Stimulated activated CD4-positive, alpha-beta T cell treated with anti-CD3 and anti-CD28 coated beads, TNF-alpha, amount 100 ng/mL, for 4 hours (primary cell): ENCODE data around the gene LRRC23.

Source experiments
- DNase-seq, 3 experiments: peaks; one replicate each; pipeline ENCODE4 v3.0.0-alpha.2; 2020; ENCODE audit warnings: low read depth in 3 of 3

Gene LRRC23

DNA sequence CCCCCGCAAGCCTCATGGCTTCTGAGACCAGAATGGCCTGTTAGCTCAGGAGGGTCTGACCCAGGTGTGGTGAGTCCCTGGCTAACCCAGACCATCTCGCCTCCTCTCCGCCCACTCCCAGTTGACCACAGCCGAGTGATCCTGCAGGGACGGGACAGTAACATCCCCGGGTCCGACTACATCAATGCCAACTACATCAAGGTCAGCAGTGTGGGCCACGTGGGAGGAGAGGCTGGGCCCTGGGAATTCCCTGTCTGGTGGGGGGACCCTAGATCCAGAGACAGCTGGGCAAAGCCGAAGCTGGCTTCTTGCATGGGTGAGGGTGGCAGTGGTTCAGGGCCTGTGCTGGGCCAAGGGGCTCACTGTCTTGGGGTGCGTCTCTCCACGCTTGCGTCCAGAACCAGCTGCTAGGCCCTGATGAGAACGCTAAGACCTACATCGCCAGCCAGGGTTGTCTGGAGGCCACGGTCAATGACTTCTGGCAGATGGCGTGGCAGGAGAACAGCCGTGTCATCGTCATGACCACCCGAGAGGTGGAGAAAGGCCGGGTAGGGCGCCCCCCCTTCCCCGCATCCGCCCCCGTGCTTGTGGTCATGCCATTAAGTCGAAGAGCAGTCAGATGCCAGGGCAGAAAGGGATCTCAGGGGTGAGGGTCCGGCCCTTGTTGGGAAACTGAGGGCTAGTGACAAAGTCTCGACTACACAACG lies 51.6 kb downstream of the LRRC23 start:
- no peak for DNase-seq

DNA sequence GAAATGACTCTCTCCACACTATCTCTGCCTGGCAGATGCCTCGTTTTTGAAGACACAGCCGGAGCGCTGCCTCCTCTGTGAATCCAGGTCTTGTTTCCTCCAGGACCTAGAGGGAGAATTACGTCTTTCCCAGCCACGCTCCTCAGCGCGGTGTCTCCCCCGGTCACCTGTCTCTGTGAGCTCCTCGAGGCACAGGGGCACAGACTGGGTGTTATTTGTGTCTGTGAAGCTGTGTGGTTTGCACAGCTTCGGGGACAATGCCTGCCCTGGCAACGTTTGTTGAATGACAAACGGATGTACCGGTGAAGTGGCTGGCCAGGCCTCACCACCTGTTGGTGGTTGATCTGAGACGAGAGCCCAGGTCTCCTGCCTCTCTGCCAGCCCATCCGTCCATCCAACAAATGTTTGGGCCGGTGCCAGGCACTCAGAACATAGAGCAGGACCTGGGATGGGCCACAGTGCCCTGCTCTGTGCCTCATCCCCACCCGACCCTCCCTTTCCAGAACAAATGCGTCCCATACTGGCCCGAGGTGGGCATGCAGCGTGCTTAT lies 52.6 kb downstream of the LRRC23 start:
- DNase-seq = no peak

DNA sequence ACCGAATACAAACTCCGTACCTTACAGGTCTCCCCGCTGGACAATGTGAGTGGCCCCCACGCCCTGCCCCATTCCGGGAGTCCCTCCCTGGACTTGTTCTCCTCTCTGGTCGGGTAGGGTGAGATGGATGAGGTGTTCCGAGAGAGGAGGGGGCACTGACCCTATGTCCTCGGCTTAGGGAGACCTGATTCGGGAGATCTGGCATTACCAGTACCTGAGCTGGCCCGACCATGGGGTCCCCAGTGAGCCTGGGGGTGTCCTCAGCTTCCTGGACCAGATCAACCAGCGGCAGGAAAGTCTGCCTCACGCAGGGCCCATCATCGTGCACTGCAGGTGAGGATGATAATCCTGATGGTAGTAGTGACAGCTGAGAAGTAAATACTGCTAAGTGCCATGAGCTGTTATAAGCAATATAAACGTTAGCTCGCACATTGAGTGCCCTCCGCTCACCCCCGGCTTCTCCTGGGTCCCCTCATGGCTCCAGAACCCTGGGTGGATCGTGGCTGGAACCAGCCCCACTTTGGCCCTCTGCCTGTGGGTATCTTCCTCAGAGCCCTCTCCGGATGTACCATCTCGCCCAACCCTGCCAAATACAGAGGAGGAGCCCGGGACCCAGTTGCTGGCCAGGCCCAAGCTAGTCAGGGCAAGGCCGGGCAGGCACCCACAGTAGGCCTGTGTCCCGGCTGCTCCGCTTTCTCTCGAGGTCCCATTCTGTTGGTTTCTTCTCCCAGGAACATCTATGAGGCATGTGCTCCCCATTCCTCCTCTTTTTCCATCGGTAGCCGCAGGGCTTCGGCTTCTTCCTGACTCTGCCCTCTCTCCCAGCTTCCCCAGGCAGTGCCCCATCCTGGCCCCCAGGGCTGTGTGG lies 53.4 kb downstream of the LRRC23 start:
- DNase-seq = no peak

DNA sequence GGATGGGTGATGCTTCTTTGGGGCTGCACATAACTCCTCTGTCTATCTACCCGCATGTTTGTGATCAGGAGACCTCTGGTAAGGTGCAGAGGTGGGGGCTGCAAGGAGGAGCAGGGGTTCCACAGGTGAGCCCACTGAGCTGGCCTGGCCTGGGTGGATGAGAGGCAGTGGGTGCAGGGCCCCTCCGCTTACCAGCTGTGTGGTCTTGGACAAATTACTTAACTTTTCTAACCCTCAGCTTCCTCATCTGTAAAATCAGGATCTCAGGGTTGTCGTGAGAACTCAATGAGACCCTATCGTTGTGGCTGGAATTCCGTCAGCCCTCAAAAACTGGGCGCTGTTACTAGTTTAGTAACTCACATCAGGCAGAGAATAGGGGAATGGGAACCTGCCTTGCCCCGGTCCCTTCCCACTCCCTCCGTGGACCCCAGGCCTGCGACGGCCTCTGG lies 54.0 kb downstream of the LRRC23 start:
- no peak for DNase-seq

DNA sequence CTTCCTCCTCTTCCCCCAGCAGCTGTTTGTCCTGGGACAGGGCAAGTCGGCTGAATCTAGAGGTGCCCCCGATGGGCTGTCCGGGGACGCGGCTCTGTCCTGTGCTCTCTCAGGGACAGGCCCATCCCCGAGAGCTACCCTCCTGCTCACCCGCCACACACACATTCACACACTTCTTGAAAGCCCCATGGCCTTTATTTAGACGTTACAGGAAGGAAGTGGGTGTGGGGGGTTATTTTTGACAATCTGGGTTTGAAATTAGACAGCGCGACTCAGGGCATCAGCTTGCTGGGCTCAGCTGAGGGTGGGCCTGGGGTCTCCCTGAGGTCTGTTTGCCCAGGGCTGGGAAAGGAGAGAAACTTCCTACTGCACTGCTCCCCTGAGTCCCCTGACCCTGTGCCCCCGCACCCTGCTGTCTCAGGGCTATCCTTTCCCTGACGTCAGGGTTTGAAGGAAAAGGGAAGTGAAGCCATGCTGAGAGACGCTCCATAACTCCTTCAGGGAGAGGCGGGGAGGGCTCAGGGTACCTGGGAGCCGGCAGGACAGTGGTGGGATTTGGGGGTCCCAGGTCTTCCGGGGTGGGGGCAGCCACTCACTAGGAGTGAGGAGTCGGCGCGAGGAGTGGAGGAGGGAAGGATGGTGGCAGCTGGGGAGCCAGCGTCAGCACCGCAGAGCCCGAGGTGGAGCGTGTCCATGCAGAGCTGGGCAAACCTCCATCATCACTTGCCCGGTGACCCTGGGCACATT lies 54.6 kb downstream of the LRRC23 start:
- DNase-seq = peak in 1 of 3 experiments; percentile 49

DNA sequence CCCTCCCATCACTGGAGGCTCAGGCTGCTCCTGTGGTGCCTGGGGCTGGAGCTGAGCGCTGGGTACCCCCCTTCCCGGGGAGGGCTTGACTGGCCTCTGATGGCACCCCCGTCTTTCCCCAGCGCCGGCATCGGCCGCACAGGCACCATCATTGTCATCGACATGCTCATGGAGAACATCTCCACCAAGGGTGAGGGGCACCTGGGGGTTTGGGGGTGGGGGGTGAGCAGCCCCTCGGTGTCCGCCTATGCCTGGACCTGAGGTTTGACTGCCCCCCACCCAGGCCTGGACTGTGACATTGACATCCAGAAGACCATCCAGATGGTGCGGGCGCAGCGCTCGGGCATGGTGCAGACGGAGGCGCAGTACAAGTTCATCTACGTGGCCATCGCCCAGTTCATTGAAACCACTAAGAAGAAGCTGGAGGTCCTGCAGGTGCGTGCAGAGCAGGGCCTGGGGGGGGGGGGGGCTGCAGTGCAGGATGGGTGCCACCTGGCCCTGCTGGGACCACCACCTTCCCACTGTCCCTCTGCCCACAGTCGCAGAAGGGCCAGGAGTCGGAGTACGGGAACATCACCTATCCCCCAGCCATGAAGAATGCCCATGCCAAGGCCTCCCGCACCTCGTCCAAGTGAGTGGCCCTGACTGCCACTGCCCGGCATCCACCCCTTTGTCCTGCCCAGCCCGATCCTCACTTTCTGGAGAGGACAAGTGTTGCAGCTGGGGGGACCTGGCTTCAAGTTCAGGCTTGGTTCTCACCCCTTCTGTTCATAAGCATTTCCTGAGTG lies 55.4 kb downstream of the LRRC23 start:
- DNase-seq = no peak

DNA sequence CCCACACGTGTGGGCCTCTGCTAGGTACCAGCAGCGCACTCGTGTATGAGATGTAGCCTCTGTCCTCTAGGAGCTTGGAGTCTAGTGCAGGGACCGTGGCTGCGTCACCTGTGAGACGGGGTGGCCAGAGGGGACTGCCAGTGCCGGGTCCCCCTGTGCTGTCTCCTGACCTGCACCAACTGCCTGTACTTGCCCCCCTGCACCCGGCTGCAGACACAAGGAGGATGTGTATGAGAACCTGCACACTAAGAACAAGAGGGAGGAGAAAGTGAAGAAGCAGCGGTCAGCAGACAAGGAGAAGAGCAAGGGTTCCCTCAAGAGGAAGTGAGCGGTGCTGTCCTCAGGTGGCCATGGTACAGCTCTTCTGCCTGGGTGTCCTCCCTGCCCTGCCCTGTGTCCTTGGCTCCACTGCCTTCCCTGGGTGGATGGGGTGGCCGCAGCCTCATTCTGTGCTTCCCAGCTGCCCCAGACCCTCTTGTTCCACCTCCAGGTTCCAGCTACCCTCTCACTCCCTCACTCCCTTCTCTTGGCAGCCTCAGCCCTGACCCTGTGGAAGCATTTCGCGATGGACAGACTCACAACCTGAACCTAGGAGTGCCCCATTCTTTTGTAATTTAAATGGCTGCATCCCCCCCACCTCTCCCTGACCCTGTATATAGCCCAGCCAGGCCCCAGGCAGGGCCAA lies 56.1 kb downstream of the LRRC23 start:
- DNase-seq = no peak

DNA sequence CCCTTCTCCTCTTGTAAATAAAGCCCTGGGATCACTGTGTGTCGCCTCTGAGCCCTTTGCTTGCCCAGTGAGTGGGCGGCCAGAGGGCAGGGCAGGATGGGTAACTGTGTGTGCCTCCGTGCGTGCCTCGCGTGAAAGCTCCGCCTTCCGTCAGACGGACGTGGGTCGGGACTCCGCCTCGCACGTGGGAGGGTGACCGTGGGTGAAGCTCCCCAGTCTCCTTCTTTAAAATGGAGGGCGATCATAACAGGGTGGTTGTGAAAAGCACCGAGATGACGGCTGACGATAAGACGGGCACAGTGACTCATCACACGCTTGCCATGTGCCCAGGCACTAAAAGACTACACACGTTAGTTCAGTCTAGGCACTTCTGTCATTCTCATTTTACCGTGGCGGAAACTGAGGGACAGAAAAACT lies 56.7 kb downstream of the LRRC23 start:
- peak; percentile 88 to 96 (median 96) for DNase-seq

DNA sequence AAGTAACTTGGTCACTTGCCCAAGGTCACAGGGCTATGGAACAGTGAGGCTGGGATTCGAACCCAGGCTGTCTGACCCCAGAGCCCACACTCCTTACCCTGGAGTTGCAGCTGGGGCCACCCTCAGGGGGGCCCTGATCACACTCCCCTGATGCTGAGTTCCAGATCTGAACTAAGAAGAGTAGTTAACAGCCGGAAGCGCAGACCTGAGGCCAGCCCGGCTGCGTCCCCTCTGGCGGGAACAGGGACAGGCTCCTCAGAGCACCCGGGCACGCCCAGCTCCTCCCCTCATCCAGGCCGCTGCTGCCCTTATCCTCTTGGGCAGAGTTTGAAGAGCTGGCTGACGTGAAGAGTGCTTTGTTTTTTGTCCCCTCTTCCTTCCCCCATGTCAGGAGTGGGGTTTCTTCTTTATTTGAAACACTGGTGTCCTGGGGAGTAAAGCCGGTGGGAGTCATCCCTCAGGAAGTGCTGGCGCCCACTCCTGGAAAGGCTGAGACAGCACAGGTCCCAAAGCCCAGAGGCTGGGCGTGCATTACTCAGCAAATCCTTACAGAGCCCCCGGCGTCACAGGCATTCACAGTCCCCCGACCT lies 57.2 kb downstream of the LRRC23 start:
- no peak for DNase-seq

DNA sequence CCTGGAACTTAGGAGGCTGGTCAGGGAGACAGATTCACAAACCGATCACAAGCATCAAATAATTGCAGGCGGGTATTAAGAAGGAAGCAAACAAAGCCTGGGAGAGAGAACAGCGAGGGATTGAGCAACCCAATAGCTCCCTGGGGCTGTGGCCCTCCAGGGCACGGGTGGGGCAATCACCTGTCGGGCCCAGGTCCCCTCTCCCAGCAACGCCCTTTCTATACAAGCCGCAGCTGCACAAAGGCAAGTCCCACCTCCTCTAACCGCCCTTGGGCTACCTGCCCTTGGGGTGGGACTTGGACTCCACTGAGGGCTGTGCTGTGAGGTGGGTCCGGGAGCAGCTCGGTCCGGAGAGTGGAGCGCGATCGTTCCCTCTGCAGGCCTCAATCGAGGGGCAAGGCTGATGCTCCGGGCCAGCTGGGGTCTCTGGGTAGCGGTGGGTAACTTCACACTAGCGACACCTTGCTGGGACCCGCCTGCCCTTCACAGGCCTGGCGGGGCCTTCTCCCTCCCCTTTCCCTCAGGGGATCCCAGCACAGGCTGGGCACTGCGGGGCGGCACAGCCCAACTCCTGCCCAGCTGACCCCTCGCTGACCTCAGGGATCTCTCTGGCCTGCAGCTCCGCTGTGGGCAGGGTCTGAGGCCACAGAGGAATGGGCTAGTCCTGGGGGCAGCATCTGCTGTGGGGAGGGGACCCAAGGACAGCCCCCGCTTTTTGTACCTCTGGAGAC lies 57.8 kb downstream of the LRRC23 start:
- no peak for DNase-seq

DNA sequence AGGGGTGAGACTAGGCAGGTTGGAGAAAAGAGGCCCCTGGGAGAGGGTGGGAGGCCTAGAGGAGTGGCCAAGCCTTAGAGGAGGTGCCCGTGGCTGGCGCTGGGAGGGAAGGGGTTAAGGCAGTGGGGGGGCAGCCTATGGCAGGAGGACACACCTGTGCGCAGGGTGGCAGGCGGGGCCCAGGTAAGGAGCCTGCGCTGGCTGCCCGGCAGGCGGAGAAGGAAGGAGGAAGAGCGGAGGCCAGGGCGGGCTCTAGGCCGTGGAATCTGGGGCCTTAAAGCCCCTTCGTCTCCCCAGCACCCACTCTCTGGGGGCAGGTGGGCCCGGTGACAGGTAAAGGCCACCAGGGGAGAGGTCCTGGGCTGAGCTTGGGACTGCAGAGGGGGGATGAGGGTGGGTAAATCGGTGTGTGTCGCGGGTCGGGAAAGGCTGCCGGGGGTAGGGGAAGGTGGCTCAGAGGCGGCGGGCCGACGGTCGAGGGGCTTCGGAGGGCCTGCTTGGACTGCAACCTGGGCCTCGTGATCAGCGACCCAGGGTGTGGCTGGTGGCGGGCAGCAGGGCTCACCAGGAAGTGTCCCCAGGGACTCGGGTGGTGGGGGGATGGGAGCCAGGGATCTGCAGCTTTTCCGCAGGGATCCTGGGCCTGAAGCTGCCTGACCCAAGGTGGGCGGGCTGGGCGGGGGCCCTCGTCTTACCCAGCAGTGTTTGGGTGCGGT lies 58.6 kb downstream of the LRRC23 start:
- DNase-seq = no peak
